ENCODE measurements around the gene UBASH3A.

Gene UBASH3A

DNA sequence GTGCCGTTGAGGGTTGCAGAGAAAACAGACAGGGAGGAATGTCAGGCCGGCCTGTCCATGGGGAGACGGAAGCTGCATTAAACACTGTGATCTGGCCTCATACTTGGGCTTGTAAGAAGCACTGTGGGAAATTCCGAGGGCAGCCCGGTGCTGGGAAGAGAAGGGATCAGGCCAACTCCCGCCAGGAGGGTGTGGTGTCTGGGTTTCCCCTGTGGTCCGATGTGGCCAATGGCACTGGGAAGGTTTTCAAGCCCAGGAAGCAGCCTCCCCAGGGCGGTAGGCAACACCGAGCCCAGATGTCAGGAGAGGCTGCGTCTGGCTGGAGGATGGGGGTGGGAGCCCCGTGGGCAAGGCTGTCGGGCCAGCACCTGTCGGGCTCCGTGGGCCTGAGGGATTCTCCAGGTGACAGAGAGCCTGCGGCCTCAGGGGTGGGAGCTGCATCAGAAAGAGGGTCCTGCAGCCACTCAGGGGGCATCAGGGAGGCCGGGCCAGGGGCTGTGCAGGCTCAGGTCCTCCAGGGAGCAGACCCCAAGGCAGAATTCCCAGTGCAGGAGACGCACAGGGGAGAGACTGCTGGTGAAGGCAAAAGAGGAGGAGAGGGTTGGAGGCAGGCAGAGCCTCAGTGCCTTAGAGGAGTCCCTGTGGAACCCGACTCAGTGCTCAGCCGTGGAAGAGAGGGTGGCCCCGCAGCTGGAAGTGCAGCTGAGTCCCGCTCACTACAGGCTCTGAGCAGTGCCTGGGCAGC lies 8.4 kb downstream of the UBASH3A start:
- DNase-seq: no peak

DNA sequence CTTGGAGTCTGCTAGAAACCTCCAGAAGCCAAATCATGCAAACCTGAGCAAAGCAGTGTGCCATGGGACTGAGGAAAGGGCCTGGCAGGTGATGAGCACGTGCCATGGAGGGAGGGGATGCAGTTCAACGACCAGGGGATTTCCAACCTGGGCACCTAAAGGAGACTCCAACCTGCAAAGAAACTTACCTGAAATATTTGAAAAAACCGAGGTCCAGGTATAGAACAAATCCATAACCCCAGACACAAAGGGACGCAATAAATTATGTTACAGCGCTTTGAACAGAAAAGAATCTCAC lies 8.9 kb downstream of the UBASH3A start:
- DNase-seq: no peak

DNA sequence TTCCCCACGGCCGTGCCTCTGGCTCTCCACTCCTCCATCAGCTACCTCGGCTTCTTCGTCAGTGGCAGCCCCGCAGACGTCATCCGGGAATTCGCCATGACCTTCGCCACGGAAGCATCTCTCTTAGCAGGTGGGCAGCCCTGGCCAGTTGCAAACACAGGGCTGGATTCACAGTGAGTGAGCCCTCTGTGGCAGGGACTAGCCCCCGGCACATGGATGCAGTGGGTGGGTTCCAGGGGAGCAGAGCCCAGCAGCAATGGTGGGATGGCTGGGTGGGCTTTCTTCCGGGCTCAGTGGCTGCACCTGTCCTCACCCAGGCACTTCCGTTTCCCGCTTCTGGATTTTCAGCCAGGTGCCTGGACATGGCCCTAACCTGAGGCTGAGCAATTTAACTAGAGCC lies 9.4 kb downstream of the UBASH3A start:
- DNase-seq: no peak

DNA sequence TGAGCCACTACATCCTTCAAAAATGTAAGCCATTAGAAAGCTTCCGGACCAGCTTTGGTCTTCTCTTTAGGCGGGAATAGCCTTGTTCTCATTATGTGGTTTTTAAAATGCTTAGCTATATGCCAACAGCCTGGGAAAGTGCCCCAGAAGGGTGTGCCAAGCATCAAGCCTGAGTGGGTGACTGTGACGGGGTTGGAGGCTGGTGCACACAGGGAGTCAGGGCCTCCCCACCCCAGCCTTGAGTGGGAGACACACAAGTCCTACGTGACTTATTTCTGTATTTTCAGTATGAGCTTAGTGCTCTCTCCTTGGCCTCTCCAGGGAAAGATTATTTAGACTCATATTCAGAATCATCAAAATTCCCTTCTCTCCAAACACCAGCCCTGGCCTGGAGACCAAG lies 9.8 kb downstream of the UBASH3A start:
- no peak for DNase-seq

DNA sequence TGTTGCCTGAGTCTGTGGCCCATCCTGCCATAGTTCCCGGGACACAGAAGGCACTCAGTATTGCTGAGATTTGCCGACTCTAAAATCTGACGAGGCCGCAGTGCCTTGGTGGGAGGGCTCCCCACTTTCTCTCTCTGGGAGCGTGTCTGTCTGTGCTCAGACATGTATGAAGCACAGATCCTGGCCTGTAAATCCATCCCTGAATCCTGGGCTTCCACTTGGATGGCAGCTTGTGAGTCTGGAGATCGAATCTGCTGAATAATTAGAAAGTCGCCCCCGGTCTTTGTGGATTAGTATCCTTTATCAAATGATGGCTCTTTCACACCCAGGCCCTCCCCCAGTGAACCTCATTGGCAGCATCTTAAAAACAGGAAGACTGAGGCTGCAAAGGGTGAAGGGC lies 10.4 kb downstream of the UBASH3A start:
- DNase-seq: no peak

DNA sequence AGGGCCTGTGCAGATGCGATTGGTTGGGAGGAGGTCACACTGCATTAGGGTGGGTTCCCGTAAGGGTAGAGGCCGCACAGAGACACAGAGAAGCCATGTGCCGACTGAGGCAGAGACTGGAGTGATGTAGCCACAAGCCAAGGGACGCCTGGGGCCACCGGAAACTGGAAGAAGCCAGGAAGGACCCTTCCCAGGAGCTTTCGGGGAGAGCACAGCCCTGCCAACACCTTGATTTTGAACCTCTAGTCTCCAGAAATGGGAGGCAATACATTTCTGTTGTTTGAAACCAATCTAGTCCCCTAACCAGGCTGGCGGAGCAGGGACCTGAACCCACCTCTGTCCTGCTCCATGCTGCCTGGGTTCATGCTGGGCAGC lies 10.8 kb downstream of the UBASH3A start:
- no peak for DNase-seq

DNA sequence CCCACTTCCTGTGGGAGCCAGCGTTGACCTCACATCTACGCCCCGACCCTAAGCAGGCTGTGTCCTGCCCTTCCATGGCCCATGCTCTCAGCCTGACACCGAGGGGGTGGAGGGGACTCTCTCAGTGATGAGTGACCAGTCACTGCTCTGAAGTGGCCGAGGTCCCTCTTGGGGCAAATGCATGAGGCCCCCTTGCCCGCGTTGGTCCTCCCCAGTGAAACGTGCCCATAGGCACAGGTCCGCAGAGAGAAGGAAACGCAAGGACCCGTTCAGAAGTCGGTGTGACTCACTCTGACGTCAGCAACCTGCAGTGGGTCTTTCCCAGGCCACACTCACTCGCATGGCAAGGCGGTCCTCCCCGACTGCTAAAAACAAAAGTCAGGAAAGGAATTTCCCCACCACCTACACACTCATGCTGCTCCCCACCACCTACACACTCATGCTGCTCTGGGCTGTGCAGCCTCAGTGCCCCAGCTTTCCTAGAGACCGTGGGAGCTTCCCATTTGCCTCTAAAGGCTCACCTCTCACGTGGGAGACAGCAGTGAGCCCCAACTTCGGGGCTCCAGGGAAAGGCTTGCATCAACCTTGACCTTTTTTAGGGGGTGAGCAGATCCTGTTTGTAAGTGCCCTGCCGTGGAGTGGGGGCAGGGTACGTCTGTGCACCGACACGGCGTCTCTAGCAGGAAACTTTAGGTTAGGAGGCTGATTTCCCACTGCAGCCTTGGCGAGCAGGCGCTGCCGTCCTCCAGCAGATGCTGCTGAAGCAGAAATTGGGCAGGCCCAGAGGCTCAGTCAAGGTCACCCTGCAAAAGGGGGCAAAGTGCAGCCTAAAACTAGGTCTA lies 11.4 kb downstream of the UBASH3A start:
- no peak for DNase-seq

DNA sequence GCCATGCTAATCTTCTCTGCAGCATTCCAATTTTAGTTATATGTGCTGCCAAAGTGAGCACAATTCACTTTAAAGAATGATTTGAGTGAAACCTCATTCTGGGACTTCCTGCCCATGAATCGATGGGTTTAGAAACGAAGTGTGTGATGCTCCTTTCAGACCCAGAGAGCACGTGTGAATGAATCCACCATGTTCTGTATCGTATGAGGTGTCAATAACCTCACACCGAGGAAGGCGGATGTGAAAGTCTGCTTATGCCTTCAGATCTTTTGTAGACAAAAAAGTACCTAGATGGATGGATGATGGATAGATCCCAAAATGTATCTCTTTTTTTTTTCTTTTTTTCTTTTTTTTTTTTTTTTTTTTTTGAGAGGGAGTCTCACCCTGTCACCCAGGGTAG lies 13.8 kb downstream of the UBASH3A start:
- DNase-seq: no peak

DNA sequence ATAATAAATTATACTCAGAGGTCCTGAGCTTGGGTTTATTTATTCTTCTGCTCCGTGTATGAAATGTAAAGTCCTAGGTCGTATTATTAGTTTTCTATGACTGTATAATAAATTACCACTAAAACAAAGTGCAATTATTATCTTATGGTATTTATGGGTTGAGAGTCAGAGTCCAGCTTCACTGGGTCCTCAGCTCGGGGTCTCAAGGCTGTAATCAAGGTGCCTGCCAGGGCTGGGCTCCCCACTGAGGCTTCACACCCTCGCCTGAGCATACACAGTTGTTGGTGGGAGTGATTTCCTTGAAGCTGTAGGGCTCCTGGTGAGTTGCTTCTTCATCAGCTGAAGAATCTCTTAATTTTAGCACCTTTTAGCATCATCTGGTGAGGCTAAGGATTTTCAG lies 15.2 kb downstream of the UBASH3A start:
- DNase-seq: no peak

DNA sequence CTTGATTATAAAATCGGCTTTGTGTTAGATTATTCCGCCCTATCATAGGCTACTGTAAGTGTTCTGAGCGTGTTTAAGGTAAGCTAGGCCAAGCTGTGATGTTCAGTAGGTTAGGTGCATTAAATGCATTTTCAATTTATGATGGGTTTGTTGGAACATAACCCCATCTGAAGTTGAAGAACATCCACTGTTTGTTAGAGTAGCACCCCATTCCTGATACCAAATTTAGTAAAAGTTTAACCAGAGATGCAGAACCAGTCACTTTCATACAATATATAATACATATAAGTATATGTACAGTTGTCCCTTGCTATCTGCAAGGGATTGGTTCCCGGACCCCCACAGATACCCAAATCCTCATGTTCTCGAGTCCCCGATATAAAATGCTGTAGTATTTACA lies 16.1 kb downstream of the UBASH3A start:
- DNase-seq: no peak

DNA sequence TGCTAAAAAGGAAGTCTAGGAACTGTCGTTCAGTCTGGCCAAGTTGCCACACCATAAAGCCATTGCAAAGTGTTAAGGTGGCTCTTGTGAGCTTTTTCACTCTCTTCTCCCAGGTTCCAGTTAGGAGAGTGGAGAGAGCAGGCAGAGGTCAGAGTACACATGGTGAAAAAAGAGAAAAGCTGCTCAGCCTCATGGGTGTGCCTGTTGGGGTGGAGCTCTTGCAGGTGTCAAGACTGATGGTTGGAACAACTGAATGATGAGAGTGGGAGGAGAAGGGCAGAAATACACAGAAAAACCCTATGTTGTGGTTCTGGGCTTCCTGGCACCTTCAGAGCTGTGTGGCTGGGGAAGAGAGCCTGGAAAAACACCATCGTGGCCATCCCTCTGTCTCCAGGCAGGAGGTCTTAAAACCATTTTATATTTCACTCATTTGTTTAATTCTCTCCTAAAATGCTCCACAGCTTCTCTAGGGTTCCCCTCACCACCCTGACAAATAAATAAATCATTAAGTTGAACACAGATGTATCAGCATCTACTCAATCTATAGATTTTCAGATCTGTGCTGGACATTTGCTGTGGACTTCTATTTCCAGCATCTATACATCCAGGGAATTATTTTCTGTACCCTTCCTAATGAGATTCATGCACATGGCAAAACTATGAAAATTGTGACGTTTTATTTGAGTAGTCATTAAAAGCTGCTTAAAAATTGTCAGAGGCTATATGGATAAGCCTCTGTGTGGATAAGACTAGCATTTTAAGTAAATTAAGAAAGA lies 17.5 kb downstream of the UBASH3A start:
- no peak for DNase-seq

DNA sequence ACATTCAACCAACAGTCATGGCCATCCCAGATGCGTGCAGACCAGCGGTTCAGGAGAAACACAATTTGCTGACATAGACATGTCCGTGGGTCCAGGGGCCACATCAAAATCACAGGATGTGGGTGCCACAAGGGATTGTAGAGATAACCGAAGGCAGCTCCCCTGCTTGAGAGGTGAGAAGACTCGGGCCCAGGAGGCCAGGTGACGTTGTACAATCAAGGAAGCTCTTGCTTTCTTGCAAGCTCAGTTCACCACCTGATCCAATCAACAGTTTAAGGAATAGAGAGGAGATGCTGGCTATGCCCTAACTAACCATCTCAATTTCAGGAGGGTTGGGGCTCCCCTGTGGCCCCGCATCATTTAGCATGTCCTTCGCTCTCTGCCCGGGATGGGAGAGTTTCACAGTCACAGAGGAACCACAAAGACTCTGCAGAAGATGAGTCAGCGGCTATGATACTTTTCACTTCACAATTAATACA lies 19.5 kb downstream of the UBASH3A start:
- DNase-seq: no peak

DNA sequence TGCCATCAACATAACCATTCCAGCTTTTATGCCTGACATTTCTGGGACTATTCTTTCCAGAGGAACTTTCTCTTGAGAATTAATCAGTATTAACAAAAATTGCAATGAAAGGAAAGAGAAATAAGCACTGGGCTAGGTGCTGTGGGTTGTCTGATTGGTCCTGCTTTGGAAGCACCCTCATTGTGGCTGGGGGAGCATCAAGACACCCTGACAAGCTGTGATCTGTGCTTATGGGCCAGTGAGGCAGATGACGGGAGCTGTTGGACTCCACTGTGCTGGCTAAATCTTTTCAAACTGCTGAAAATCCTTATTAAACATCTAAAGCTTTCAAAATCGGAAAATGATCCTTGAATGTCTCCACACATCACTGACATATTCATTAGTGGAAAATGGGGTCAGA lies 20.0 kb downstream of the UBASH3A start:
- no peak for DNase-seq

DNA sequence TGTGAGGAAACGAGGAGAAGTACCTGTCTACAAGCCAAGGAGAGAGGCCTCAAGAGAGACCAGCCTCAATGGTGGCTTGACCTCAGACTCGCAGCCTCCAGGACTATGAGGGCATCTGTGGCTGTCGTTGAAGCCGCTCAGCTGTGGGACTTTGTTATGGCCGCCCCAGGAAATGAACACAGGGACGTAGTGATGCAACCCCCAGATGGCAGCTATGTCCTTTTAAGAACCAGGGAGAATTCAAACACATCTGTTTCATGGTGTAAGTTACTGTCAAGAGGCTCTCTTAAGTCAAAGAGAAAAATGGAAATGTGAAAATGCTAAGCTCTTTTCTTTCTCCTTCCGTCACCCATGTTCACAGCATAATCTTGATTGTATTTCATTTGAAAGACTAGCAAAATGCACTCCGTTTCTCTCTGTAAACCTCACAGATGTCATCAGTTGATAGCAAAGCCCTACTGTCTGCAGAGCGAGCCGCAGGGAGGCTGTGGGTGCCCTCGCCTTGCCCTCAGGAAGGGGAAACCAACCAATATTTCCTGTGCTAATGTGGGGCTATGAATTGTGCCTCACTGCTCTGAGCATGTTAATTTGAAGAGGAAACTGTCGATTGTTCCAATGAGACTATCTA lies 21.3 kb downstream of the UBASH3A start:
- DNase-seq: peak; percentile 42

DNA sequence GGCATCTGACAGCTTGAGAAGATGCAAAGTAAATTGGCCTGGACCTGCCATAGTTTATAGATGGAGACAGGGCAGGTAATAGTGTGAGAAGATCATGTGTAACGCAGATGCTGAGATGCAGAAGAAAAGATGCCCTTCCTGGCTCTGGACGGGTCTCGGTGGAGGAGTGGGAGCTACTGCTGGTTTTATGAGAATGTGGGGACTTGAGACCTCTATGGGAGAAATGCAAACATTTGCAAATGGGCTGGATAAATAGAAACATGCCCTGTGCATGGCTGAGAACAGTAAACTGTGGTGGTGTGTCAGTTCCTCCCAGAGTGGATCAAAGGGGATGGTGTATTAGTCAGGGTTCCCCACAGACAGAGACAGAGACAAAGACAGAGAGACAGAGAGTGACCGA lies 21.9 kb downstream of the UBASH3A start:
- DNase-seq: no peak

DNA sequence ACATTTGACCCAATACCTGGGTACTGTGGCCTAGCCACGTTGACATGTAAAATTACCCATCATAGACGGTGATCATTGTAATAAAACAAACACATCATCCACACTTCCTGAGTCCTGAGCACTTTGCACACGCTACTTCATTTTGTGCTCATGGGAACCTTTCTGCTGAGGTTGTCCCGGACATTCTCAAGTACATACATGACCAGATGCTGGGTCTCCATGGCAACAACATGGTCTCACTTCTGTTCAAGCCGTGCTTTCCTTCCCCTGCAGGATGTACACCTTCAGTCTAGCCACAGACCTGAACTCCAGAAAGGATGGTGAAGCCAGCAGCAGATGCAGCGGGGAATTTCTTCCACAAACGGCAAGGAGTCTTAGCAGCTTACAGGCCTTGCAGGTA lies 22.7 kb downstream of the UBASH3A start:
- DNase-seq: no peak

DNA sequence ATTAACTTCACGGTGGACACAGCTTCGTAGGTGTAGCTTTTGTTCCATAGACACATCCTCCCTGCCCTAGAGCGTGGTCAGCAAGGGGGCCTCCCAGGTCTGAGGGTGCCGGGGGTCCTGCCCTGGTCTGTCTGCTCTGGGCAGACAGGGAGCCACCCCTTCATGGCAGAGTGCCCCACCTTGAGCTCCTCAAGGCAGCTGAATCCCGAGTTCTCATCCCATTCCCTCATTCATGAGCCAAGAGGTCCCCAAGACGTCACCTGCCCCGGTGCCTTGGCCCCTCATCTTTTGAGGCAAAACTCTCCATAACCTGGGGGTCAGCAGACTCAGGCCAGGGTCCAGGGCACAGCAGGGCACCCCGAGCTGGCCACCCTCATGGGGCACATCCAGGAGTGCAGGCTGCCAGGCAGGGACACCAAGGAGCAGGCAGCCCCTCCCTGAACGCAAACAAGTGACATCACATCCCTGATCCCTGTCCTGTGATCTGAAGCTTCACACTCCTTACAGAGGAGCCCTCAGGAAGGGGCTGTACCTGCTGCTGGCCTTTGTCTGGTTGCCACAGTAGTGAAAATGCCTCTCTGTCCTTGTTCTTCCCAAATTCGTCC lies 23.3 kb downstream of the UBASH3A start:
- DNase-seq: no peak

DNA sequence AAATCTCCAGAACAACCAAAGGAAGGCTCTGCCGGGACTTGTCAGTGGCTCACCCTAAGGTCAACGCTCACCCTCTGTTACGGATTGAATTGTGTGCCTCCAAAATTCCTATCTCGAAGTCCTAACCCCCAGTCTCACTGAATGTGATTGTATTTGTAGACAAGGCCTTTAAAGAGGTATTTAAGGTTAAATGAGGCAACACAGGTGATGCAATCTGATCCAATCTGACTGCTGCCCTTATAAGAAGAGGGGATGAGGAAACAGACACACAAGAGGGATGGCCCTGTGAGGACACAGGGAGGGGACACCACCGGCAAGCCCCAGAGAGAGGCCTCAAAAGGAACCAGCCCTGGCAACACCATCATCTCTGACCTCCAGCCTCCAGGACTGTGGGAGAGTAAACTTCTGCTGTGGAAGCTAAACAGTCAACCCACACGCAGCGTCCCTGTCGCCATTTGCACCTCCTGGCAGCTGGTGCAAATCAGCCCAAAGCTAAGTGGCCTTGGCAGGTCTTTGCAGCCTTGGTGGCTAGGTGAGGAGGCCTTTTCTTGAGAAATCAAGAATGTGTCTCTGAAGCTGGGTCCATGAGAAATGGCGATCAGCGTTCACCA lies 24.2 kb downstream of the UBASH3A start:
- DNase-seq: no peak

DNA sequence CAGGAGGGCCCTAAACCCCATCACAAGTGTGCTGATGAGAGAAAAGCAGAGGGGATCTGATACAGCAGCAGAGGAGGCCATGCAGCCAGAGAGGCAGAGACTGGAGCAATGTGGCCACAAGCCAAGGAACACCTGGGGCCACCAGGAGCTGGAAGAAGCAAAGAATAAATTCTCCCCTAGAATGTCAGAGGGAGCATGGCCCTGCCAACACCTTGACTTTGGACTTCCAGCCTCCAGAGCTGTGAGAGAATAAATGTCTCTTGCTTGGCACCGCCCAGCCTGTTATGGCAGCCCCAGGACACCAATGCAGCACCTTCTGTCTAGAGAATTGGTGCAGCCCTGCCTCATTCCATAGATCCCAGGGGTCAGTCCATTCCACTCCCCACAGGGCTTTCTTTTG lies 25.3 kb downstream of the UBASH3A start:
- DNase-seq: no peak

DNA sequence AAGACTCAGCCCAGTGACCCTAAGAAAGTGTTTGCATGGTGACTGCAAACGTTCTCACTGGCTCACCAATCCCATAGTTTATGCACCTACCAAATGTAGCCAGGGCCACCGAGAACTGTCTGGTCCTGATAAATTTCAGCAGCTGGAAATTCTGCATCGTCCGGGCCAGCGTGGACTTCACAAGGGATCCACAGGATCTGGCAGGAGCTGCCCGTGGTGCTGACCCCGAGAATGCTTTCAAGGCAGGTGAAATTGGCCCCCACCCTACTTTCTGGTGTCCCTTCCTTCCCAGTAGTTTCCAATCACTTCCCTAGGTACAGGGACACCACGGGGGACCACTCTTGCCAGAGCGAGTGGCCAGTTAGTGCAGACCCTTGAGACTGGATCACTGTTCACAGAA lies 26.2 kb downstream of the UBASH3A start:
- DNase-seq: no peak

DNA sequence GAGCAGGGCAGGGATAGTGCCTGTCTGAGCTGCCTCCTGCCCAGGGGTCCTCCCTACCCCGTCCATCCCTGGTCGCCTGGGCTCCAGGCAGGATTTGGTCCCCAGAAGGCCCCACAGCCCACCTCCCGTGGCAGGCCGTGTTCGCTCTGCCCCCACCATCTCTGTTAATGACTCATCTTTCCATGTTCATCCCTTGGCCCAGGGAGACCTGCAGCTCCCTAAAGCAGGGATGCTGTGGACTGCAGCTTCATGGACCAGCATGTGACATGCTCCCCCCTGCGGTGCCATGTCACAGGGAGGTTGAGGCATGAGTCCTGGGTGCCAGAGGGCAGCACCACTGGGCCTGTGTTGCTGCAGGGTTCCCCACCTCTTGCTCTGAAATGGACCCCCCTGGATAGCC lies 26.8 kb downstream of the UBASH3A start:
- no peak for DNase-seq

DNA sequence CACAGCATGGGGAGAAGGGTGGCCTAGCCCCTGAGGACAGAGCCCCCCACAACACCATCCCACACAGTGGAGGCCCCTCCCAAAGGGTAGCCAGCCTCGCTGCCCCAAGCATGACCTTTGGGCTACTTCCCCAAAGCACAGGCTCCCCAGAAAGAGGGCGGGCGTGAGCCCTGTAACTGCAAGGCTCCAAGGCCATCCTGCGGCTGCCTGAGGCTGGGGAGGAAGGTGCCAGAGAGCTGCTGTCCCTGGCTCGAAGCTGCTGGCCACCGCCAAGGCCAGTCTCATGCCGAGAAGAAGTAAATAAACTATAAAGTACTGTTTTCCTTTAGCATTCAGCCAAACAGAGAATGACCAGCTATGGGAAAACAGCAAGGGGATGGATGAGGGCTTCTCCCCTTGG lies 27.5 kb downstream of the UBASH3A start:
- DNase-seq: no peak

DNA sequence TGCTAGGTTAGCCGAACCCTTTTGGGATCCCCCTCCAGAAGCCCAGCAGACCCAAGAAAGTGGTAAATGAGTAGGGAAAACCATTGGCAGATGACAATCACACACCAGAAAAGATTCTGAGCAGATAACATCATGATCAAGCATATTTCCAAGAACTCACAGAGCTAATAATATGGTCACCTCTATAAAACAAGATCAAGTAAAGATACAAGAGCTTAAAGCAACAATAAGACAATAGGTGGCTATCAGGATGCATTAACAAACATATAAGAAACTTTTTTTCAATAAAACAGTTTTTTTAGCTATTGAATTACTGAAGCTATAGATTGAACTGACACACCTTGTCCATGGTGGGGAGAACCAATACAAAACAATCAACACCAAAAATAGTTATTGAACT lies 29.0 kb downstream of the UBASH3A start:
- no peak for DNase-seq

Measured in NCI-H2171 treated with DMSO at 0.1 percent for 48 hours (cell line).